K562 (cell line): ENCODE measurements around the gene FES. TPM values are rescaled to one million over a fixed set of nuclear protein-coding genes. Genes with fewer than 3 reads are reported as not detected.

Source experiments
- ATAC-seq: fragments of 200-7000 bp; cut with Tn5 transposase; 3 replicates; pipeline ENCODE4 v1.9.1; 2020; ENCODE audit warnings: moderate library complexity
- BruUV-seq: library from RNA; stranded (reverse); fragments of 400-500 nt; replicated peaks from 2 replicates; lab custom pipeline; 2021; lab: Mats Ljungman, UMichigan
- CTCF ChIA-PET: fragments of 300-600 bp; formaldehyde crosslinking; extraction: SDS; loops from one replicate; lab custom pipeline; 2021; ENCODE audit warnings: low intra/inter-chr PET ratio; lab: Yijun Ruan, JAX
- POLR2A ChIA-PET: fragments of 300-600, 350-650 bp; sonication (Branson Sonifier 250); formaldehyde crosslinking; extraction: SDS; loops from one replicate; lab custom pipeline; 2021; ENCODE audit warnings: antibody characterized with exemption, inconsistent platforms; lab: Yijun Ruan, JAX
- DNase-seq, 4 experiments: peaks; one replicate each; pipeline versions ENCODE4 v3.0.0 to v3.0.0-alpha.2; 2011 to 2018; ENCODE audit warnings: low spot score in 3 of 4, mixed read lengths in 3 of 4; ENCODE audit errors: extremely low read depth in 1 of 4
- FAIRE-seq: peaks from 2 replicates; lab custom pipeline; 2011; peaks lifted over from hg19 to GRCh38; lab: Jason Lieb, UNC
- H2AFZ ChIP-seq: 2 replicates; pipeline ENCODE4 v1.6.0; 2011; ENCODE audit warnings: low read depth, low read length, control low read depth, inconsistent platforms
- H3K27ac ChIP-seq: fragments of 200-600 bp; 3 replicates; pipeline ENCODE4 v1.8.0; 2011; ENCODE audit warnings: low read depth, mild to moderate bottlenecking, control low read depth, inconsistent platforms, low read length, moderate library complexity, mixed read lengths; ENCODE audit errors: extremely low read depth
- H3K27me3 ChIP-seq, 2 experiments: fragments of 300-600 bp in 1 of 2; 2 replicates in 1 of 2; 3 replicates in 1 of 2; pipeline versions ENCODE4 v1.6.0 to v1.8.0; 2011; ENCODE audit warnings: inconsistent platforms in 2 of 2, low read length in 2 of 2, mild to moderate bottlenecking in 1 of 2, mixed read lengths in 1 of 2, moderate library complexity in 1 of 2; ENCODE audit not compliant: control insufficient read depth in 2 of 2, insufficient read depth in 2 of 2
- H3K36me3 ChIP-seq: fragments of 300-600 bp; 3 replicates; pipeline ENCODE4 v1.8.0; 2011; ENCODE audit warnings: mild to moderate bottlenecking, low read length, inconsistent platforms; ENCODE audit not compliant: control insufficient read depth, insufficient read depth
- H3K4me1 ChIP-seq, 2 experiments: fragments of 200-600 bp in 1 of 2; replicated peaks in 1 of 2; 2 replicates in 1 of 2; 3 replicates in 1 of 2; pipeline versions ENCODE4 v1.5.1 to v1.8.0; 2011; ENCODE audit warnings: inconsistent platforms in 2 of 2, low read length in 2 of 2, mild to moderate bottlenecking in 1 of 2, mixed read lengths in 1 of 2, moderate library complexity in 1 of 2; ENCODE audit not compliant: control insufficient read depth in 2 of 2, insufficient read depth in 2 of 2
- H3K4me2 ChIP-seq: 2 replicates; pipeline ENCODE4 v1.6.1; 2011; ENCODE audit warnings: low read length, control low read depth, inconsistent platforms, mixed read lengths; ENCODE audit not compliant: insufficient read depth
- H3K4me3 ChIP-seq: fragments of 200-600 bp; sonication (generic), shearing (Covaris generic); 2 replicates; pipeline ENCODE4 v1.5.1; 2016; ENCODE audit warnings: control low read depth, inconsistent platforms
- H3K79me2 ChIP-seq: fragments of 200-600 bp; 3 replicates; pipeline ENCODE4 v1.8.0; 2011; ENCODE audit warnings: low read length, inconsistent platforms; ENCODE audit not compliant: control insufficient read depth, insufficient read depth
- H3K9ac ChIP-seq, 2 experiments: 2 replicates each; pipeline versions ENCODE4 v1.6.0 to v1.6.1; 2011; ENCODE audit warnings: low read depth in 2 of 2, low read length in 2 of 2, control low read depth in 1 of 2, inconsistent platforms in 1 of 2, mild to moderate bottlenecking in 1 of 2, mixed read lengths in 1 of 2; ENCODE audit not compliant: insufficient read depth in 1 of 2
- H3K9me1 ChIP-seq: one replicate; pipeline ENCODE4 v1.6.0; 2011; ENCODE audit warnings: inconsistent platforms, mild to moderate bottlenecking, low read length, moderate library complexity; ENCODE audit not compliant: control insufficient read depth, insufficient read depth
- H3K9me3 ChIP-seq: replicated peaks from 2 replicates; pipeline ENCODE4 v1.5.1; 2011; ENCODE audit warnings: low read depth, low read length, inconsistent platforms; ENCODE audit not compliant: control insufficient read depth, insufficient read depth
- H4K20me1 ChIP-seq: replicated peaks from 2 replicates; pipeline ENCODE4 v1.6.1; 2011; ENCODE audit warnings: low read length, inconsistent platforms, mixed read lengths; ENCODE audit not compliant: control insufficient read depth, insufficient read depth
- BRF1 ChIP-seq: IDR thresholded peaks from 3 replicates; pipeline ENCODE4 v1.6.1; 2011; ENCODE audit warnings: borderline replicate concordance, mild to moderate bottlenecking; ENCODE audit not compliant: insufficient read length; ENCODE audit errors: extremely low read depth
- CBFA2T2 ChIP-seq: fragments of 450-650 bp; conservative IDR thresholded peaks from 2 replicates; pipeline ENCODE4 v1.6.1; 2017; ENCODE audit warnings: mild to moderate bottlenecking
- CHAMP1 ChIP-seq: fragments of 450-650 bp; IDR thresholded peaks from 2 replicates; pipeline ENCODE4 v1.6.1; 2016; ENCODE audit warnings: mild to moderate bottlenecking
- IRF1 ChIP-seq: sonication (generic); formaldehyde crosslinking; IDR thresholded peaks from 2 replicates; pipeline ENCODE4 v1.8.0; 2022; ENCODE audit warnings: missing genetic modification reagents, mild to moderate bottlenecking, borderline replicate concordance
- KLF10 ChIP-seq: fragments of 250-450 bp; sonication (Bioruptor Pico); IDR thresholded peaks from 2 replicates; pipeline ENCODE4 v1.6.1; 2021; ENCODE audit warnings: matching md5 sums
- NFE2L1 ChIP-seq: fragments of 450-650 bp; IDR thresholded peaks from 2 replicates; pipeline ENCODE4 v1.6.1; 2016; ENCODE audit warnings: missing genetic modification characterization, low read depth, mild to moderate bottlenecking, missing compliant biosample characterization, moderate library complexity, borderline replicate concordance
- PHF20 ChIP-seq: fragments of 450-650 bp; IDR thresholded peaks from 2 replicates; pipeline ENCODE4 v1.6.1; 2018; ENCODE audit not compliant: partially characterized antibody
- RBFOX2 ChIP-seq: fragments of 200-400 bp; formaldehyde crosslinking; IDR thresholded peaks from 2 replicates; pipeline ENCODE4 v1.6.1; 2017; ENCODE audit warnings: low read depth, mild to moderate bottlenecking, low read length, moderate library complexity
- STAG1 ChIP-seq: sonication (generic); formaldehyde crosslinking; IDR thresholded peaks from 2 replicates; pipeline ENCODE4 v1.5.0; 2020; ENCODE audit warnings: missing genetic modification reagents, borderline replicate concordance
- ZC3H4 ChIP-seq: sonication (generic); formaldehyde crosslinking; IDR thresholded peaks from 2 replicates; pipeline ENCODE4 v1.9.0; 2021; ENCODE audit warnings: missing genetic modification reagents, borderline replicate concordance
- WGBS: fragments of 100-300 bp; shearing (Covaris generic); methylation state at CpG from one replicate; pipeline ENCODE4 v1.1.6; 2016; ENCODE audit warnings: low coverage, mixed read lengths; ENCODE audit not compliant: insufficient coverage; ENCODE audit errors: missing lambda C conversion rate; 5-methylcytosine and 5-hydroxymethylcytosine counted together
- in situ Hi-C: fragments of 300-500 bp; cut with MboI; formaldehyde crosslinking; loops from 4 replicates; pipeline ENCODE4 v1.15.0; 2018; ENCODE audit warnings: inconsistent platforms, mixed read lengths
- intact Hi-C: fragments of 100-400 bp; cut with micrococcal nuclease; formaldehyde crosslinking; loops from 2 replicates; pipeline ENCODE4 v1.14.2; 2022
- polyA plus RNA-seq, 8 experiments: library from polyadenylated mRNA; depleted of rRNA in 4 of 8; stranded (reverse) in 5 of 8; unstranded in 3 of 8; fragments of >200 nt; fragmentation: Nextera tagmentation in 2 of 8; fragmentation: Illumina TruSeq in 1 of 8; extraction: Ambion mirVana in 2 of 8; extraction: Trizol in 1 of 8; gene quantifications; 2 replicates each; pipeline versions ENCODE4 v1.2.1 to v1.2.3, GENCODE V29; 2011 to 2014; ENCODE audit warnings: inconsistent platforms in 1 of 8, missing spikeins in 1 of 8
- total RNA-seq, 7 experiments: library from RNA; depleted of rRNA in 6 of 7; stranded (reverse); fragments of >200 nt in 6 of 7; fragmentation: Illumina TruSeq in 2 of 7; extraction: Trizol in 2 of 7; gene quantifications; 2 replicates each; pipeline versions ENCODE4 v1.2.1 to v1.2.3, GENCODE V29; 2011 to 2021; ENCODE audit warnings: low replicate concordance in 1 of 7

Gene FES
- total and polyA plus RNA-seq, 9 of the 15 experiments (the other 6 are each of a cell fraction or from before 2014, with no cell fraction given), result 0.38 to 2.6 (median 0.82) TPM

GRCh38 chr15:90875549-90875981 is 8.7 kb upstream of the FES start:
- Histone ChIP-seq H3K9ac (peak overlapping the region in 1 of 2 experiments; percentile 43; a peak in 1 of 4 replicates), H3K9me3 (no peaks in the 10 kb centered on the region), H2AFZ (no peak overlapping the region)
- FAIRE-seq, result no peak
- WGBS, result 98% methylated on average over 11 of the region's 12 CpGs
- TF ChIP-seq NFE2L1 (tag) (no peak), ZC3H4 (peak; percentile 55; the same call in 1 of the 2 replicates), STAG1 (peak; percentile 18; the same call in 1 of the 2 replicates), BRF1 (no peak), PHF20 (no peak), CBFA2T2 (no peak), KLF10 (CRISPR knock-in tag) (no peak), IRF1 (CRISPR knock-in tag) (no peak), CHAMP1 (no peak), RBFOX2 (peak; percentile 45; the same call in 1 of the 2 replicates)
- TF ChIP-seq, all 486 proteins: peak for 3
- H4K20me1 ChIP-seq, result peaks cover 12% of the 10 kb centered on the region; the same call in 1 of the 2 replicates
- H3K9me1 ChIP-seq, result no peaks in the 10 kb centered on the region
- H3K27ac ChIP-seq, result no peak overlapping the region
- H3K4me3 ChIP-seq, result no peak overlapping the region
- CTCF ChIA-PET, result no interaction called here
- intact Hi-C loops (no loop called here), in situ Hi-C loops (no loop called here)
- ATAC-seq (no peak), DNase-seq (no peak)
- H3K27me3 ChIP-seq, result no peaks in the 10 kb centered on the region
- no peak overlapping the region for H3K4me2 ChIP-seq
- peaks cover 59% of the 10 kb centered on the region for H3K79me2 ChIP-seq
- peaks cover 75% of the 10 kb centered on the region for H3K36me3 ChIP-seq
- POLR2A ChIA-PET, result interaction anchor here (1.0 kb wide), 1 partner anchor 38 kb away, joined by 3 read pairs; no protein-coding TSS in a partner anchor
- no TSS peak for BruUV-seq
- peaks cover 20 to 61% of the 10 kb centered on the region in 2 experiments for H3K4me1 ChIP-seq
